ENCODE results near the gene ZC3H12C. TPM values are rescaled to one million over a fixed set of nuclear protein-coding genes. Genes with fewer than 3 reads are reported as not detected.

Gene ZC3H12C
- total RNA-seq, 1 donor from 2014 or later: 11.8 TPM

- H3K4me1 Mint-ChIP-seq (ENCODE audit: unreplicated experiment): no peaks in the 10 kb centered on the region
Measured at GRCh38 chr11:110147962-110148709, 54.9 kb downstream of the ZC3H12C start.

GRCh38 chr11:110148775-110149744, 55.9 kb downstream of the ZC3H12C start:
- Mint-ChIP-seq H3K4me1 (ENCODE audit: unreplicated experiment) (no peaks in the 10 kb centered on the region), H3K9me3 (peaks cover 4% of the 10 kb centered on the region), H3K4me3 (no peak overlapping the region), H3K27ac (no peak overlapping the region), H3K36me3 (peaks cover 23% of the 10 kb centered on the region), H3K27me3 (no peaks in the 10 kb centered on the region)
- no peak for DNase-seq (ENCODE audit: extremely low spot score, unreplicated experiment)
- TF ChIP-seq CTCF (conservative IDR thresholded peaks at IDR 0.05): no peak

More at GRCh38 chr11:110147962-110148709, 54.9 kb downstream of the ZC3H12C start:
- peaks cover 4% of the 10 kb centered on the region for H3K9me3 Mint-ChIP-seq
- no peaks in the 10 kb centered on the region for H3K27me3 Mint-ChIP-seq
- no peak for TF ChIP-seq CTCF (conservative IDR thresholded peaks at IDR 0.05)
- DNase-seq (ENCODE audit: extremely low spot score, unreplicated experiment): no peak
- no peak overlapping the region for H3K4me3 Mint-ChIP-seq
- no peak overlapping the region for H3K27ac Mint-ChIP-seq
- H3K36me3 Mint-ChIP-seq: peaks cover 18% of the 10 kb centered on the region

GRCh38 chr11:110152199-110152598, 59.0 kb downstream of the ZC3H12C start:
- no peaks in the 10 kb centered on the region for H3K27me3 Mint-ChIP-seq
- H3K36me3 Mint-ChIP-seq: peaks cover 11% of the 10 kb centered on the region
- TF ChIP-seq CTCF (conservative IDR thresholded peaks at IDR 0.05): no peak
- no peak for DNase-seq (ENCODE audit: extremely low spot score, unreplicated experiment)
- H3K9me3 Mint-ChIP-seq: no peaks in the 10 kb centered on the region
- no peak overlapping the region for H3K4me3 Mint-ChIP-seq
- no peak overlapping the region for H3K27ac Mint-ChIP-seq
- H3K4me1 Mint-ChIP-seq (ENCODE audit: unreplicated experiment): no peaks in the 10 kb centered on the region

- Mint-ChIP-seq H3K27me3 (no peaks in the 10 kb centered on the region), H3K27ac (no peak overlapping the region), H3K4me3 (no peak overlapping the region), H3K4me1 (ENCODE audit: unreplicated experiment) (no peaks in the 10 kb centered on the region), H3K9me3 (no peaks in the 10 kb centered on the region), H3K36me3 (peaks cover 12% of the 10 kb centered on the region)
- DNase-seq (ENCODE audit: extremely low spot score, unreplicated experiment): no peak
- no peak for TF ChIP-seq CTCF (conservative IDR thresholded peaks at IDR 0.05)
Measured at GRCh38 chr11:110153474-110153873, 60.3 kb downstream of the ZC3H12C start.

GRCh38 chr11:110156503-110156902, 63.3 kb downstream of the ZC3H12C start:
- no peaks in the 10 kb centered on the region for H3K27me3 Mint-ChIP-seq
- H3K27ac Mint-ChIP-seq: no peak overlapping the region
- TF ChIP-seq CTCF (conservative IDR thresholded peaks at IDR 0.05): no peak
- H3K36me3 Mint-ChIP-seq: peaks cover 17% of the 10 kb centered on the region
- no peaks in the 10 kb centered on the region for H3K9me3 Mint-ChIP-seq
- no peaks in the 10 kb centered on the region for H3K4me1 Mint-ChIP-seq (ENCODE audit: unreplicated experiment)
- H3K4me3 Mint-ChIP-seq: no peak overlapping the region
- DNase-seq (ENCODE audit: extremely low spot score, unreplicated experiment): no peak

All from type B pancreatic cell (in vitro differentiated cells).